ENCODE results near the gene SPATS2. TPM values are rescaled to one million over a fixed set of nuclear protein-coding genes. Genes with fewer than 3 reads are reported as not detected.
"Not testable (repeated sequence)": the region's sequence is repeated elsewhere in the genome, so short reads cannot be mapped to it uniquely, and the experiment has no call there.

Gene SPATS2
- 1 to 10 TPM; 6.1 to 6.4 TPM for total RNA-seq
- 5.3 TPM for polyA plus RNA-seq (2013, experiment 1 of 2)
- polyA plus RNA-seq (2013, experiment 2 of 2): 7.6 TPM
- total RNA-seq: 1.1 to 13.7 (median 5.9) reads per million in 172 experiments

GRCh38 chr12:49367381-49368239, at the start of gene SPATS2:
Gene SPATS2, plus strand, starts transcription at chr12:49367462. Its CDS starts 93,551 bp downstream, at chr12:49461013.
- DNase-seq (peak in 4 of 14 experiments; percentile 5 to 61 (median 44)), ATAC-seq (ENCODE audit: poor library complexity) (no peak)
- Mint-ChIP-seq H3K4me3 (peak within 1 kb of the TSS; percentile 99), H3K4me1 (ENCODE audit: low read depth) (peaks cover 30% of the 10 kb centered on the region), H3K27me3 (no peaks in the 10 kb centered on the region), H3K27ac (peak within 1 kb of the TSS; percentile 76), H3K9me3 (no peaks in the 10 kb centered on the region), H3K36me3 (ENCODE audit: low read depth) (peaks cover 9% of the 10 kb centered on the region)
- Histone ChIP-seq H3K27ac (ENCODE audit: low read depth in 1 of 2, low read length in 2 of 2) (peak within 1 kb of the TSS; percentile 66 to 70), H3K4me3 (ENCODE audit: low read length) (peak within 1 kb of the TSS; percentile 88), H3K27me3 (ENCODE audit: control insufficient read depth in 1 of 2, insufficient read depth in 2 of 2, low read length in 2 of 2) (no peaks in the 10 kb centered on the region), H3K9me3 (ENCODE audit: control insufficient read depth in 1 of 2, insufficient read depth in 1 of 2, low read length in 2 of 2) (no peaks in the 10 kb centered on the region), H3K36me3 (ENCODE audit: insufficient read depth, low read length) (no peaks in the 10 kb centered on the region), H3K4me1 (ENCODE audit: insufficient read depth, low read length) (peaks cover 15% of the 10 kb centered on the region)
- intact Hi-C loops (cut with DNase I, micrococcal nuclease): loop anchor here in 1 of 2 experiments (10.0 kb wide), 1 partner anchor 337 kb away; the partner anchor contains the start of gene FMNL3
- ChIA-PET POLR2A (interaction anchor here (0.6 to 2.2 kb wide), 33 partner anchors 8 to 1658 kb away, joined by 3 to 24 read pairs (median 5); partner anchors contain the start of genes BCDIN3D, DNAJC22, KCNH3 and MCRS1), CTCF (interaction anchor here (0.7 to 7.0 kb wide), 10 partner anchors 10 to 744 kb away, joined by 3 to 33 read pairs (median 6); partner anchors contain the start of genes COX14, DNAJC22, PRPF40B and TROAP)
- TF ChIP-seq CTCF (IDR thresholded peaks at IDR 0.05): no peak

GRCh38 chr12:49320411-49321103, 46.7 kb upstream of the SPATS2 start:
- POLR2A ChIA-PET, CTCF ChIA-PET: not testable (repeated sequence)

GRCh38 chr12:49322367-49322707, 44.9 kb upstream of the SPATS2 start:
- no peak for ATAC-seq (ENCODE audit: poor library complexity)
- DNase-seq: no peak
- CTCF ChIA-PET: interaction anchor here (1.0 to 3.1 kb wide), 8 partner anchors 9 to 419 kb away, joined by 3 to 19 read pairs (median 8); partner anchors contain the start of genes C1QL4, DNAJC22, PRPF40B and SPATS2
- peaks cover 19% of the 10 kb centered on the region for H3K4me1 ChIP-seq (ENCODE audit: insufficient read depth, low read length)
- peak overlapping the region; percentile 90 for H3K4me3 Mint-ChIP-seq
- peaks cover 19% of the 10 kb centered on the region for H3K4me1 Mint-ChIP-seq (ENCODE audit: low read depth)
- peak overlapping the region; percentile 56 for H3K27ac Mint-ChIP-seq
- peak overlapping the region in 1 of 2 donors; percentile 3 for H3K27ac ChIP-seq (ENCODE audit: low read depth in 1 of 2, low read length in 2 of 2)
- intact Hi-C loops (cut with DNase I, micrococcal nuclease): loop anchor here in 1 of 2 experiments (5.0 kb wide), 1 partner anchor 190 kb away; the partner anchor contains the start of gene TUBA1B
- no peaks in the 10 kb centered on the region for H3K36me3 ChIP-seq (ENCODE audit: insufficient read depth, low read length)
- peak overlapping the region; percentile 89 for H3K4me3 ChIP-seq (ENCODE audit: low read length)
- H3K27me3 ChIP-seq (ENCODE audit: control insufficient read depth in 1 of 2, insufficient read depth in 2 of 2, low read length in 2 of 2): no peaks in the 10 kb centered on the region
- POLR2A ChIA-PET: interaction anchor here (1.0 to 1.9 kb wide), 13 partner anchors 10 to 419 kb away, joined by 3 to 22 read pairs (median 6); partner anchors contain the start of genes C1QL4, DNAJC22, PRPF40B and SPATS2
- no peaks in the 10 kb centered on the region for H3K9me3 ChIP-seq (ENCODE audit: control insufficient read depth in 1 of 2, insufficient read depth in 1 of 2, low read length in 2 of 2)
- no peaks in the 10 kb centered on the region for H3K9me3 Mint-ChIP-seq
- H3K36me3 Mint-ChIP-seq (ENCODE audit: low read depth): no peaks in the 10 kb centered on the region
- TF ChIP-seq CTCF (IDR thresholded peaks at IDR 0.05): no peak
- H3K27me3 Mint-ChIP-seq: no peaks in the 10 kb centered on the region

More at GRCh38 chr12:49320411-49321103, 46.7 kb upstream of the SPATS2 start:
- intact Hi-C loops (cut with DNase I, micrococcal nuclease): loop anchor here in 1 of 2 experiments (5.0 kb wide), 1 partner anchor 188 kb away; the partner anchor contains the start of gene TUBA1B
- peak overlapping the region; percentile 79 for H3K4me3 Mint-ChIP-seq
- H3K27me3 Mint-ChIP-seq; H3K9me3 ChIP-seq (ENCODE audit: control insufficient read depth in 1 of 2, insufficient read depth in 1 of 2, low read length in 2 of 2); H3K36me3 Mint-ChIP-seq (ENCODE audit: low read depth); H3K27me3 ChIP-seq (ENCODE audit: control insufficient read depth in 1 of 2, insufficient read depth in 2 of 2, low read length in 2 of 2); H3K9me3 Mint-ChIP-seq; DNase-seq; ATAC-seq (ENCODE audit: poor library complexity); H3K4me3 ChIP-seq (ENCODE audit: low read length); H3K36me3 ChIP-seq (ENCODE audit: insufficient read depth, low read length); H3K27ac ChIP-seq (ENCODE audit: low read depth in 1 of 2, low read length in 2 of 2): not testable (repeated sequence)
- H3K27ac Mint-ChIP-seq: peak overlapping the region; percentile 16
- peaks cover 19% of the 10 kb centered on the region for H3K4me1 ChIP-seq (ENCODE audit: insufficient read depth, low read length)
- peaks cover 19% of the 10 kb centered on the region for H3K4me1 Mint-ChIP-seq (ENCODE audit: low read depth)

All from CD4-positive, alpha-beta T cell (primary cell).